OCI-LY3 (cell line): ENCODE data around the gene SELENON.

Experiments
- H2AFZ ChIP-seq: fragments of 200-600, 300-600 bp; shearing (Covaris generic); 2 replicates; pipeline ENCODE4 v1.6.0; 2014; ENCODE audit warnings: antibody characterized with exemption, low read depth, low read length
- H3K27ac ChIP-seq: fragments of 200-600, 300-600 bp; sonication (generic); 2 replicates; pipeline ENCODE4 v1.5.1; 2014; ENCODE audit warnings: mild to moderate bottlenecking, low read length, moderate library complexity, mixed read lengths
- H3K27me3 ChIP-seq: fragments of 200-600, 300-600 bp; sonication (generic); 2 replicates; pipeline ENCODE4 v1.6.1; 2014; ENCODE audit warnings: low read depth, low read length, mixed read lengths
- H3K36me3 ChIP-seq: fragments of 200-600, 300-600 bp; sonication (generic); replicated peaks from 2 replicates; pipeline ENCODE3; 2014; ENCODE audit warnings: low read depth, low read length, mixed read lengths
- H3K4me1 ChIP-seq: fragments of 300-600, 200-600 bp; sonication (generic); 2 replicates; pipeline ENCODE4 v1.6.1; 2014; ENCODE audit warnings: low read length, mixed read lengths
- H3K4me2 ChIP-seq: fragments of 200-600, 300-600 bp; sonication (generic); 2 replicates; pipeline ENCODE4 v1.6.1; 2014; ENCODE audit warnings: low read length, mixed read lengths
- H3K4me3 ChIP-seq: fragments of 300-600, 200-600 bp; sonication (generic); 2 replicates; pipeline ENCODE4 v1.5.1; 2014; ENCODE audit warnings: antibody characterized with exemption, mild to moderate bottlenecking, low read length, moderate library complexity
- H3K79me2 ChIP-seq: fragments of 300-600, 200-600 bp; shearing (Covaris generic); 2 replicates; pipeline ENCODE4 v1.6.1; 2014; ENCODE audit warnings: mild to moderate bottlenecking, low read length, mixed read lengths
- H3K9ac ChIP-seq: fragments of 300-600, 200-600 bp; shearing (Covaris generic); 2 replicates; pipeline ENCODE4 v1.6.0; 2014; ENCODE audit warnings: mild to moderate bottlenecking, low read length, moderate library complexity
- H3K9me3 ChIP-seq: fragments of 200-600, 300-600 bp; shearing (Covaris generic); 2 replicates; pipeline ENCODE4 v1.6.1; 2014; ENCODE audit warnings: low read length, mixed read lengths; ENCODE audit not compliant: insufficient read depth
- H4K20me1 ChIP-seq: fragments of 200-600, 300-600 bp; sonication (generic); 2 replicates; pipeline ENCODE4 v1.6.1; 2016; ENCODE audit warnings: low read length, mixed read lengths; ENCODE audit not compliant: insufficient read depth
- CTCF ChIP-seq: fragments of 200-600, 300-600 bp; sonication (generic); IDR thresholded peaks from 2 replicates; pipeline ENCODE4 v1.5.1; 2014; ENCODE audit warnings: antibody characterized with exemption, low read length, low read depth
- EZH2phosphoT487 ChIP-seq: fragments of 200-600 bp; shearing (Covaris generic); IDR thresholded peaks from 2 replicates; pipeline ENCODE4 v1.6.1; 2018; ENCODE audit warnings: antibody characterized with exemption, mixed run types, low read depth

The SELENON gene

DNA sequence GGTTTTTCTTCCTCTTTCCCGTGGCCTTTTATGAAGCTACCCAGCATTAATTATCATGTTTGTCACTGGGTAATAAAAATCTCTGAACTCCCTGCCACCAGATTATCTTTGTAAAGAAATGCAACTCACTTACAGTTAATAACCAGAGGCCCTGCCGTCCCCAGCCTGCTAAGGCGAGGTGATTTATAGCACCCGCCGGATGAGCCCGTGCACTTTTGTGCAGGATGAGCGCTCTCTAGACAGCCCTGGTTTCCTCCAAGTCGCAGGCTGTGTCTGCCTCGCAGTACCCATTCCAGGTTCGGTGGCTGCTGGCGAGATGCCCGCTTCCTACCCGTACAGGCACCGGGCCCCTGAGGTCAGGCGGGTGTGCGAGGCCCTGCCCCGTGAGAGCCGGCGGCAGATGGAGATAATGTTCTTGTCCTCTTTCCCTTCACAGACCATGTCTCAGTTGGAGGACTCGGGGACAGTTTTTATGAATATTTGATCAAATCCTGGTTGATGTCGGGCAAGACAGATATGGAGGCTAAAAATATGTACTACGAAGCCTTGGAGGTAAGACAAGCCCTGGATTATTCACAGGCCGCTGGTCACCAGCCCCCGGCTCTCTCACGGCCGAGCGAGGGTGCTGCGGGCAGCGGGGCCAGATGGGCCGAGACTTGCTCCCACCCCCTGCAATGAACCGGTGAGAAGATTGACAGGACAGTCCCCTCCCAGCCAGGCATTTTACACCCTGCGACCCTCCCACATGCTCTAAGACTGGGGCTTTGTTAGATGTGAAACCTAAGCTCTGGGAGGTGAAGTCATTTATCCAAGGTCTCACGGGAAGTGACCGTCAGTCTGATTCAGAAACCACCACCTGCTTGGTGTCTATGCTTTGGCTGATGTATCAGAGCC is 28.5 kb upstream of the SELENON start:
- Histone ChIP-seq H3K79me2 (no peaks in the 10 kb centered on the region), H3K4me1 (peaks cover 9% of the 10 kb centered on the region; the same call in 1 of the 2 replicates), H3K4me3 (no peak overlapping the region), H3K27me3 (no peaks in the 10 kb centered on the region), H3K36me3 (no peaks in the 10 kb centered on the region), H2AFZ (no peak overlapping the region), H4K20me1 (no peaks in the 10 kb centered on the region), H3K9ac (no peak overlapping the region), H3K4me2 (no peak overlapping the region), H3K27ac (no peak overlapping the region), H3K9me3 (no peaks in the 10 kb centered on the region)
- TF ChIP-seq CTCF (no peak), EZH2phosphoT487 (no peak)

DNA sequence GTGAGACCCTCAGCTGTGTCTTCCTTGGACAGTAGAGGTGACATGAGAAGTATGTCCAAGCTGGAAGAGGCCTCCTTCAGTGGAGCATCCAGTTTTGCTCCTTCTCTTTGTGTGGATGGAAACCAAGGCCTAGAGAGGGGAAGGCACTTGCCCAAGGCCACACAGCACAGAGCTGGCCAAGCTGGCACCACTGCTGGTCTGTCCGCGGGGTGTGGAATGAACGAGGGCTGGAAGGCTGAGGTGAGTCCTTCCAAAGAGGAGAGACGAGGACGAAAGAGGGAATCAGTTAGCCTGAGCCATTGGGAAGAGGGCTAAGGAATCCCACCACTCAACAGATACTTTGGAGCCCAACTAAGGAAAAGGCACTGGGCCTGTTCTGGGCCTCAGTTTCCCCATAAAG is 27.8 kb upstream of the SELENON start:
- Histone ChIP-seq H3K27ac (no peak overlapping the region), H3K79me2 (no peaks in the 10 kb centered on the region), H2AFZ (no peak overlapping the region), H4K20me1 (no peaks in the 10 kb centered on the region), H3K27me3 (no peaks in the 10 kb centered on the region), H3K4me2 (no peak overlapping the region), H3K9ac (no peak overlapping the region), H3K36me3 (no peaks in the 10 kb centered on the region), H3K4me1 (peaks cover 9% of the 10 kb centered on the region; the same call in 1 of the 2 replicates), H3K4me3 (no peak overlapping the region), H3K9me3 (no peaks in the 10 kb centered on the region)
- no peak for TF ChIP-seq EZH2phosphoT487
- TF ChIP-seq CTCF: no peak

- H3K9me3 ChIP-seq: no peaks in the 10 kb centered on the region
- H3K9ac ChIP-seq: no peak overlapping the region
Observed at GRCh38 chr1:25772692-25773245, 27.2 kb upstream of the SELENON start.

More at GRCh38 chr1:25772692-25773245, 27.2 kb upstream of the SELENON start:
- Histone ChIP-seq H4K20me1 (no peaks in the 10 kb centered on the region), H3K4me2 (no peak overlapping the region), H3K36me3 (no peaks in the 10 kb centered on the region), H3K27ac (no peak overlapping the region), H2AFZ (no peak overlapping the region), H3K79me2 (no peaks in the 10 kb centered on the region), H3K4me3 (no peak overlapping the region), H3K4me1 (peaks cover 9% of the 10 kb centered on the region; the same call in 1 of the 2 replicates), H3K27me3 (no peaks in the 10 kb centered on the region)
- TF ChIP-seq CTCF (no peak), EZH2phosphoT487 (no peak)
